Fibroblast of the aortic adventitia (primary cell): ENCODE measurements around the gene SH3BGRL2. TPM values are rescaled to one million over a fixed set of nuclear protein-coding genes. Genes with fewer than 3 reads are reported as not detected.

Source experiments
- DNase-seq: peaks from one replicate; pipeline ENCODE4 v3.0.0-alpha.2; 2010; ENCODE audit warnings: low read depth
- H3K4me3 ChIP-seq: 2 replicates; pipeline ENCODE4 v1.5.1; 2011; ENCODE audit warnings: low read depth, mild to moderate bottlenecking, control low read depth, low read length, moderate library complexity
- CTCF ChIP-seq: IDR thresholded peaks from 2 replicates; pipeline ENCODE4 v1.5.1; 2011; ENCODE audit warnings: mild to moderate bottlenecking, low read length, control low read depth, inconsistent platforms; ENCODE audit not compliant: insufficient read depth
- total RNA-seq: library from RNA; depleted of rRNA; stranded (reverse); fragments of >200 nt; gene quantifications from 2 replicates; pipeline ENCODE4 v1.2.3, GENCODE V29; 2012; ENCODE audit warnings: low replicate concordance

The SH3BGRL2 gene
- total RNA-seq, 1 donor: 4.1 TPM

- TF ChIP-seq CTCF: no peak
- no peak for DNase-seq
- H3K4me3 ChIP-seq: no peak overlapping the region
These were observed 81.0 kb downstream of the SH3BGRL2 start for GRCh38 chr6:79712144-79712543.

- TF ChIP-seq CTCF: no peak
- no peak for DNase-seq
- H3K4me3 ChIP-seq: no peak overlapping the region
These were observed 81.5 kb downstream of the SH3BGRL2 start for GRCh38 chr6:79712616-79713135.

GRCh38 chr6:79713701-79714322, 82.7 kb downstream of the SH3BGRL2 start:
- TF ChIP-seq CTCF: peak; percentile 59
- DNase-seq: peak; percentile 50
- H3K4me3 ChIP-seq: no peak overlapping the region

GRCh38 chr6:79717989-79718388, 86.9 kb downstream of the SH3BGRL2 start:
- TF ChIP-seq CTCF: no peak
- no peak for DNase-seq
- no peak overlapping the region for H3K4me3 ChIP-seq

- peak; percentile 66 for DNase-seq
- H3K4me3 ChIP-seq: no peak overlapping the region
- no peak for TF ChIP-seq CTCF
These were observed 87.5 kb downstream of the SH3BGRL2 start for GRCh38 chr6:79718509-79719247.

- TF ChIP-seq CTCF: no peak
- peak; percentile 65 for DNase-seq
- no peak overlapping the region for H3K4me3 ChIP-seq
These were observed 88.3 kb downstream of the SH3BGRL2 start for GRCh38 chr6:79719248-79719960.
